ENCODE measurements around the gene SLC6A3.
"Not testable (repeated sequence)": the region's sequence is repeated elsewhere in the genome, so short reads cannot be mapped to it uniquely, and the experiment has no call there.

Gene SLC6A3

DNA sequence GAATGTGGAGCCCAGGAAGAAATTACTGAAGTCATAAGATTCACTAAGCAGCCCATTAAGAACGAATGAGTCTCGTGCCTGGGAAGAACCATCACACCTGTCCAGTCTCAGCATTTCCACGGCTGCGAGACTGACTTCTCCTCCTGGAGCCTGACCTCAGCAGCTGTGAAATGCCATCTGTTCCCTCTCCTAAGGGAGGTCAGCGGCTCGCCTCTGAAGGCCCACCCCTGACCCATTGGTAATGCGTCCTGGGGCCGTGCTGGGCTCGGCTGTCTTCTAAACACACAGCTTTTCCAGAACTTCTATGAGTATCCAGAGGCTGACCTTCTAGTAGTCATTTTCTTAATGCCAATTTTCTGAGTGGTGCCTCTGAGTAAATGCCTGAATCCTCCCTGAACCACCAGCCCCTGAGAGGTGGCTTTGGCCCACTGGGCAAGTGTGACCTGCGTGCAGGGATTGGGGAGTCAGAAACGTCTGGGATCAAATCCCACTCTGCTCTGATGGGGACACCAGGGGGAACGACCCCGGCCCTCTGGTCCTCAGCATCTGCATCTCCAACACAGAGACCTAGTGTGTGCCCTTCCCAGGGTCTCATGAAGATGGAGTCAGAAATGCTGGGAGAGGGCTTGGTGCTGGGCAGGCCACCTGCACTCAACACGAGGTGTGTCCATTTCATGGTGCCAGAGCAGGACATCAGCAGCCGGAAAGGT lies 5.7 kb downstream of the SLC6A3 start:
- DNase-seq = no peak

DNA sequence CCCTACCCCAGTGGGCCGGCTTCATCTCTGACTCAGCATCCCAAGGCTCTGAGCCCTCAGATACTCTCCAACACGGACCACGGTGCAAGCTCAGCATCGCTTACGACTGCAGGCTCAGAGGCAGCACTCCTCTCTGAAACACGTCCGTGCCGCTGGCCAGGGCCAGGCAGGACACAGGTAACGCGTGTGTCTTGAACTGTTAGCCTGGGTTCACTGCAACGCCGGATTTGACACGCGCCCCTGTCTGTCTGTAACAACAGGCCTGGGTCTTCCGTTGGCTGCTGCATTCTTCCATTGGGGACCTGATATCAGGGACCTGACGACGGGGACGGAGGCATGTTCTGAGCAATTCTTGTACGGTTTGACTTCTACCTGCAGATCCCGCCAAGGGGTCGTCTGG lies 6.4 kb downstream of the SLC6A3 start:
- no peak for DNase-seq

DNA sequence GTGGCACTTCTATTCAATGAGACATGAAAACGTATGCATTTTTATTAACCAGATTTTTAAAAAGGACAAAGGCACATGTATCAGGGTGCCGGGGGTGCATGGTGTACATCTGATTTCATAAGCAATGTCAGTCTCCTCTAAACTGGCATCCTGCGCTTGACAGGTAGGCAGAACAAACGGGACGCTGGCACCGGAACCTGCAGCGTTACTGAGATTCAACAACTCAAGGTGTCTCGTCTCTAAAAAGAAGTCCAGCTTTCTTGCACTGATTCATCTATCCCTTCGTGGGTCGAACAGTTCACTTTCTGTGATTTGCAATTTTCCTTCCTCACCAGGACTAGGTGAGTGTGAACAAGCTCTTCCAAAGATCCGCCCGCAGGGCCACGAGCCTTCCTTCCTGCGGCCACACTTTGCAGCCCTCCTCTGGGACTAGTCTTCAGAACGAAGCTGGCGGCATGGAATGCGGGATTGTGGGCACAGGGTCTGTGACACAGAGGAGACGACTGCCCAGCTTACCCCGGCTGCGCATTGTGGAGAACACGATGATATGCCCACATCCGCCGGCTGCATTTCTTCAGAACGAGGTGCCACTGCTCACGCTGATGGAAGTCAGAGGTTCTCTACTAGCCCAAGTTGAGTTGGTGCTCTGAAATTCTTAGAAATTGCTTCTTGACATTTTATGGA lies 7.2 kb downstream of the SLC6A3 start:
- DNase-seq = no peak

- DNase-seq = no peak
These were observed 7.9 kb downstream of the SLC6A3 start for GRCh38 chr5:1437226-1437829.

DNA sequence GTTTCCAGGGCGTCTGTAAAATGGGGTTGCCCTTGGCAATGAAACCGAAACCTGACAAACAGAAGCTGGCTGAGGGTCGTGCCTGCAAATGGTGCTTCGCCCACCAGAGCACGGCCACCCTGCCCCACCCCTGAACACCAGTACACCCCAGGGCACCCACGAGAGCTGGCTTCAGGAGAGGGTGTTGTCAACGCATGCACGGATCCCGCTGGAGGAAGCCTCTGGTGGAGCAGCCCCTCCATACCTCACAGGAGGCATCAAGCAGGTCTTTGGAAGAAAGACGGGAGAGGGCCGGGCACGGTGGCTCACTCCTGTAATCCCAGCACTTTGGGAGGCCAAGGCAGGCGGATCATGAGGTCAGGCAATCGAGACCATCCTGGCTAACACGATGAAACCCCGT lies 8.6 kb downstream of the SLC6A3 start:
- no peak for DNase-seq

GRCh38 chr5:1436036-1436435 lies 9.2 kb downstream of the SLC6A3 start:
- DNase-seq = no peak

- no peak for DNase-seq
These were observed 9.9 kb downstream of the SLC6A3 start for GRCh38 chr5:1435369-1435768.

GRCh38 chr5:1432296-1432695 lies 12.9 kb downstream of the SLC6A3 start:
- DNase-seq = no peak

- DNase-seq = no peak
These were observed 13.3 kb downstream of the SLC6A3 start for GRCh38 chr5:1431896-1432295.

DNA sequence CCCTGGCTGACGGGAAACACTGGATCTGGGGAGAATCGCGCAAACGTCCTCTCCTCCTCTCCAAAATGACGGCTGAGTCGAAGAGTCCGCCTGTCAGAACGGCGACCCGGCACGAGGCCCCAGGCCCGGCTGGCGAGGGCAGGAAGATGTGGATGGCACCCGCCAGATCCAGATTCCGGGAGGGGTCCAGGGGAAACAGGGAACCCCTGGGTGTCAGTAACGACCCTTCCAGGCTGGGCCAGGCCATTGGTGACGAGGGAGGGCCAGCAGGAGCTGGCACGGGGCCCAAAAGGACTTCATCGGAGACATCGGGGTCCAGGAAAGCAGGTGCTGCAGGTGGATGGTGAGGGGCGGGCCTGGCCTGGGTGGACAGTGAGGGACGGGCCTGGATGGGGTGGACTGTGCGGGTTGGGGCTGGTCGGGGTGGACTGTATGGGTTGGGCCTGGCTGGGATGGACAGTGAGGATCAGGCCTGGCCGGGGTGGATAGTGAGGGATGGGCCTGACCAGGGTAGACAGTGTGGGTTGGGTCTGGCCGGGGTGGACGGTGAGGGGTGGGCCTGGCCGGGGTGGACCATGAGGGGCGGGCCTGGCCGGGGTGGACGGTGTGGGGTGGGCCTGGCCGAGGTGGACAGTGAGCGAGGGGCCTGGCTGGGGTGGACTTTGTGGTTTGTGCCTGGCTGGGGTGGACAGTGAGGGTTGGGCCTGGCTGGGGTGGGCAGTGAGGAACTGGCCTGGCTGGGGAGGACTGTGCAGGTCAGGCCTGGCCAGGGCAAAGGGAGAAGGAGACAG lies 14.0 kb downstream of the SLC6A3 start:
- DNase-seq = no peak

GRCh38 chr5:1430121-1430795 lies 15.0 kb downstream of the SLC6A3 start:
- DNase-seq = no peak

DNA sequence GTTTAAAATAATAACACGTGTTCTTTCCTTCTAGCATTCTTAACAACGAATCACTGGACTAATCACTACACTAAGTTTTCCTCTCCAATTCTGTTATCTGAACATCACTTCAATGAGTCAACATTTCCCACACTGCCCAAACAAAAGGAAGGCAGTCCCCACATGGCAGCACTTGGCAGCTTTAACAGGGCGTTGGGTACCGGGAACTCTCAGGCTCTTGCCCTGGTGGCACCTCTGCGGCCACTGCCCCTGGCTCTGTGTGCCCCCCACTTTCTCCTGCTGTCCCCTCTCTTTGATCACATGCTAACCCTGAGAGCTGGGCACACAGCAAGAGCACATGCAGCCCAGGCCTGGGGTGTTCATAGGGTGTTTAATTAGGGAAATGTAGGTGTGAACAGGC lies 15.7 kb downstream of the SLC6A3 start:
- no peak for DNase-seq

DNA sequence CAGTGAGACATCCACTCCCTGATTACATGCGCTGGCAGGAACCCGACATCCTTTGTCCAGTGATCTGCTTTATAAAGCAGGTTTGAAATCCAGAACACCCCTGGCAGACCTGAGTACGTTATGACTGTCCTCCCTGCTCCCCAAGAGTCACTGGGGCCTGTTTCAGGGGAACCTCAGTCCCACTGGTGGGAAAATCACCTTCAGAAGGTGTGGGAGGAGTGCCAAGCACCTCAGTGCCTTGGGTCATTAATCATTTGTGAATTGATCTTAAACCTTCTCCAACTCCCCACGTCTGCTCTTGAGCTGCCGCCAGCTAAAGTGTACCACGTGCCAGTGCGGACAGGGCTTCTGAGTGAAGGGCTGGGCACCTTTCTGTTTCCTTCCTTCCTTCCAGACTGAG lies 16.2 kb downstream of the SLC6A3 start:
- DNase-seq = no peak

- no peak for DNase-seq
These were observed 17.1 kb downstream of the SLC6A3 start for GRCh38 chr5:1428107-1428506.

DNA sequence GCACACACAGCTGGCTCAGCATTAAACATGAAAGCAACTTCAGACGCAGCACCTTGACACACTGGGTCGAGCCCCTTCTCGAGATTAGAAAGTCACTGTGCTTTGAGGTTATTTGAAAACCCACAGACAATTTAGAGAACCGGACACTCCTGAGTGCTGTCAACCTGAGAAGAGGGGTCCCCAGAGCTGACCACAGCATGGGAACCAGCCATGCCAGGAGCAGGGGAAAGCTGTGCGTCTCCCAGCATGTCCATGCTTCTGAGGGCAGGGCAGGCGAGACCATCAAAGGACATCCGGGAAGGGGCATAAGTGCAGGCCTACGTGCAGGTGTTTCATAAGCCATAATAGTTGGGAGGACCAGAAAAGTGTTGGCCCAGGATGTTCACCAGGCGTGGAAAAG lies 20.5 kb downstream of the SLC6A3 start:
- DNase-seq = no peak

DNA sequence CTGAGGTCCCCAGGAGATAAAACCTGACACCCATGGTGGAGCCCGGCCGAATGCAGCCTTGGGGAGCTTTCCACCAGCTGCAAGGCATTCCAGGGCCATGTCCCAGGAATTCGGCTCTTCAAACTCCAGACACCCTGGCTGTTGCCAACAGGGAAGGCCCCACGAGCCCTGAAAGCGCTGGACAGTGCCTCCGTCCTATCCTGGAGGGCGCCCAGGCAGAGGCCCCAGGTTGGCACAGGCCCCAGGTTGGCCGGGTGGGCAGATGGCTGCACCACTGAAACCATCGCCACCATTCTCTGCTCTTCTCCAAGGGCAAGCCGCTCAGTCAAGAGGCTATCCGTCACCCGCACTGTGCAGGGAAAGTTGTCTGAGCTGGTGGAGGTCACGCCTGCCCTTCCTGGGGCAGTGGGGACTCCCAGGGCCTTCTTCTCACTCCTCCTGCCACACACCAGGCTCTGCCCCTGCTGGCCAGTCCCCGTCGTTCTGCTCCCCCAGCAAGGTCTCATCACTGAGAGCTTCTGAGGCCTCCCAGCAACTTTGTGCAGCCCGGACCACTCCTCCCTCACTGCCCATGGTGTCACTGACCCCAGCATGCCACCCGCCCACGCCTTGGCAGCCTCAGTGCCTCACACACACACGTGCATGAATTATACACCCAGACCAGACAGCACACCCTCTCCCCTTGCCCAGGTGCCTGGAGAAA lies 21.2 kb downstream of the SLC6A3 start:
- DNase-seq = no peak

DNA sequence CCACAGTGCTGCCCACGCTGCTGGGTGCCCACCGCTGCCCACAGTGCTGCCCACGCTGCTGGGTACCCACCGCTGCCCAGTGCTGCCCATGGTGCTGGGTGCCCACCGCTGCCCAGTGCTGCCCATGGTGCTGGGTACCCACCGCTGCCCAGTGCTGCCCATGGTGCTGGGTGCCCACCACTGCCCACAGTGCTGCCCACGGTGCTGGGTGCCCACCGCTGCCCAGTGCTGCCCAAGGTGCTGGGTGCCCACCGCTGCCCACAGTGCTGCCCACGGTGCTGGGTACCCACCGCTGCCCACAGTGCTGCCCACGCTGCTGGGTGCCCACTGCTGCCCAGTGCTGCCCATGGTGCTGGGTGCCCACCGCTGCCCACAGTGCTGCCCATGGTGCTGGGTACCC lies 22.7 kb downstream of the SLC6A3 start:
- DNase-seq = not testable (repeated sequence)

DNA sequence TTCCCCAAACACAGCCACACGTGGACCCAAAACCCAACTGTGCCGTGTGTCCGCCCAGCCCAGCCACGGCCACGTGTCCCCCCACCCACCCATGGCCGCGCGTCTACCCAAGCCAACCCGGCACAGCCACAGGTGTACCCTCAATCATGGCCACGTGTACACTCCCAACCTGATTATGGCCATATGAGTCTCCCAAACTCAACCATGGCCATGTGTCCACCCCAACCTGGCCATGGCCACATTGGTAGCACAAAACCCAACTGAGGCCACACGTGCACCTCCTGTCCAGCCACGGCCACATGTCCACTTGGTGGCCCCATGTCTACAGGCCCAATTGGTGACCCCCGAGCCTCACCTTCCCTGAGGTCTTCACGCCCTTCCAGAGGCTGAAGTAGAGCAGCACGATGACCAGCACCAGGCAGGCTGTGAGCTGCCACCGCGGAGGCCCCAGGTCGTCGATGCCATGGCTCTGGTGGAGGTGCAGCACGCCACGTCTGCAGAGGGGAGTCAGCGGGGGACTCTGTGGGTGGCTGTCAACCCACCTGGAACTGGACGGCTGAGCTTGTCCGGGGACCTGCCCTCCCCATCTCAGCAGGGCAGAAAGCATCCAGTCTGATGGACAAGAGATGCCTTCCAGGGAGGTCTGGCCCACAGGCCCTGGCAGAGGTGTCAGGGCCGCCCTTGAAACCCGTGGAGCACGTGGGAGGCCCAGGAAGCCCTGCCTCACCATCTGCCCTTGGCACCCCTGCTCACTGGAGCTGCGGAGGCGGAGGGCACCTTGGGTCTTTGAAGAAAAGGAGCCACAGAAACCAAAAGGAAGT lies 23.5 kb downstream of the SLC6A3 start:
- no peak for DNase-seq

- DNase-seq = no peak
These were observed 24.7 kb downstream of the SLC6A3 start for GRCh38 chr5:1420211-1421195.

Data from CD4-positive, alpha-beta T cell treated with Interleukin-10 for 1 hour (primary cell).